CD8-positive, alpha-beta memory T cell (primary cell): Measurements from ENCODE around the gene FOS. TPM values are rescaled to one million over a fixed set of nuclear protein-coding genes. Genes with fewer than 3 reads are reported as not detected.
A peak's percentile ranks its signal among the peaks of the same experiment; 100 is the strongest.

Experiments
- CTCF ChIA-PET: fragments of 350-600 bp; sonication (Branson Sonifier 250); formaldehyde crosslinking; loops from one replicate; lab custom pipeline; 2021; ENCODE audit warnings: antibody characterized with exemption; lab: Charles Lee
- POLR2A ChIA-PET: fragments of 350-600 bp; sonication (Branson Sonifier 250); formaldehyde crosslinking; loops from one replicate; lab custom pipeline; 2021; ENCODE audit warnings: antibody characterized with exemption; lab: Charles Lee
- DNase-seq, 5 donors: peaks; one replicate each; pipeline versions ENCODE4 v3.0.0 to v3.0.0-alpha.2; 2020 to 2022; ENCODE audit warnings: mixed read lengths in 1 of 5
- H3K27ac ChIP-seq: one replicate; pipeline ENCODE4 v1.7.0; 2013; ENCODE audit warnings: low read depth, mild to moderate bottlenecking, low read length, moderate library complexity
- H3K27me3 ChIP-seq: 2 replicates; pipeline ENCODE4 v1.7.0; 2013; ENCODE audit warnings: low read length, mild to moderate bottlenecking; ENCODE audit not compliant: insufficient read depth, poor library complexity, severe bottlenecking
- H3K36me3 ChIP-seq: 2 replicates; pipeline ENCODE4 v1.7.0; 2013; ENCODE audit warnings: mild to moderate bottlenecking, low read length, moderate library complexity; ENCODE audit not compliant: insufficient read depth
- H3K4me1 ChIP-seq: 2 replicates; pipeline ENCODE4 v1.7.0; 2013; ENCODE audit warnings: mild to moderate bottlenecking, low read length, moderate library complexity; ENCODE audit not compliant: insufficient read depth
- H3K4me3 ChIP-seq: 2 replicates; pipeline ENCODE4 v1.7.0; 2013; ENCODE audit warnings: mild to moderate bottlenecking, low read length
- H3K9me3 ChIP-seq: 2 replicates; pipeline ENCODE4 v1.7.0; 2013; ENCODE audit warnings: mild to moderate bottlenecking, low read length
- H3K27ac Mint-ChIP-seq, 8 donors: one replicate each; pipeline ENCODE4 v1.8.0; 2020 to 2021; ENCODE audit warnings: mixed read lengths in 8 of 8, mild to moderate bottlenecking in 6 of 8, inconsistent platforms in 3 of 8, moderate library complexity in 3 of 8
- H3K27me3 Mint-ChIP-seq, 2 donors: one replicate each; pipeline ENCODE4 v1.8.0; 2020 to 2021; ENCODE audit warnings: mixed read lengths in 2 of 2, mild to moderate bottlenecking in 1 of 2, moderate library complexity in 1 of 2
- H3K36me3 Mint-ChIP-seq, 3 donors: one replicate each; pipeline ENCODE4 v1.8.0; 2020 to 2021; ENCODE audit warnings: mixed read lengths in 3 of 3, inconsistent platforms in 1 of 3, mild to moderate bottlenecking in 1 of 3
- H3K4me1 Mint-ChIP-seq, 3 donors: one replicate each; pipeline ENCODE4 v1.8.0; 2020 to 2021; ENCODE audit warnings: mixed read lengths in 3 of 3, inconsistent platforms in 1 of 3, mild to moderate bottlenecking in 1 of 3
- H3K4me3 Mint-ChIP-seq, 7 donors: one replicate each; pipeline ENCODE4 v1.8.0; 2020 to 2021; ENCODE audit warnings: mixed read lengths in 7 of 7, mild to moderate bottlenecking in 6 of 7, moderate library complexity in 4 of 7, inconsistent platforms in 2 of 7
- H3K9me3 Mint-ChIP-seq, 5 donors: one replicate each; pipeline ENCODE4 v1.8.0; 2020 to 2022; ENCODE audit warnings: mixed read lengths in 5 of 5, mild to moderate bottlenecking in 3 of 5, moderate library complexity in 2 of 5, inconsistent platforms in 1 of 5
- polyA plus RNA-seq: library from polyadenylated mRNA; unstranded; fragments of 300-500 nt; fragmentation: Illumina TruSeq; gene quantifications from one replicate; pipeline ENCODE4 v1.2.3, GENCODE V29; 2021
- total RNA-seq, 2 experiments: library from RNA; stranded (reverse); gene quantifications; one replicate each; pipeline ENCODE4 v1.2.3, GENCODE V29; 2021

The FOS gene
- total and polyA plus RNA-seq, 3 experiments from 2014 or later: 15.2 to 768 (median 16.8) TPM

GRCh38 chr14:75328558-75329155, 50.0 kb downstream of the FOS start:
- H3K36me3 Mint-ChIP-seq: no peaks in the 10 kb centered on the region
- ChIA-PET CTCF (interaction anchor here (0.7 to 1.7 kb wide), 3 partner anchors 26 to 232 kb away, joined by 3 to 5 read pairs (median 3); no protein-coding TSS in a partner anchor), POLR2A (no interaction called here)

GRCh38 chr14:75329369-75329768, 50.7 kb downstream of the FOS start:
- POLR2A ChIA-PET: no interaction called here
- H3K4me1 Mint-ChIP-seq: peaks cover 17 to 22% (median 21%) of the 10 kb centered on the region in 3 donors
- H3K27me3 Mint-ChIP-seq: peaks cover 6 to 8% of the 10 kb centered on the region in 2 donors
- Histone ChIP-seq H3K27ac (no peak overlapping the region), H3K9me3 (no peaks in the 10 kb centered on the region), H3K4me1 (peaks cover 8% of the 10 kb centered on the region), H3K36me3 (no peaks in the 10 kb centered on the region), H3K4me3 (no peak overlapping the region), H3K27me3 (no peaks in the 10 kb centered on the region)
- CTCF ChIA-PET: interaction anchor here (0.9 kb wide), 1 partner anchor 27 kb away, joined by 3 read pairs; no protein-coding TSS in a partner anchor
- H3K4me3 Mint-ChIP-seq: no peak overlapping the region
- no peaks in the 10 kb centered on the region for H3K36me3 Mint-ChIP-seq
- peak overlapping the region in 2 of 8 donors; percentile 67 to 75 for H3K27ac Mint-ChIP-seq
- no peak for DNase-seq
- no peaks in the 10 kb centered on the region for H3K9me3 Mint-ChIP-seq

More at GRCh38 chr14:75328558-75329155, 50.0 kb downstream of the FOS start:
- Mint-ChIP-seq H3K27ac (no peak overlapping the region), H3K27me3 (peaks cover 8% of the 10 kb centered on the region in 2 donors), H3K4me1 (peaks cover 12 to 15% (median 13%) of the 10 kb centered on the region in 3 donors), H3K9me3 (no peaks in the 10 kb centered on the region), H3K4me3 (no peak overlapping the region)
- no peak overlapping the region for H3K4me3 ChIP-seq
- no peak overlapping the region for H3K27ac ChIP-seq
- DNase-seq: no peak
- no peaks in the 10 kb centered on the region for H3K36me3 ChIP-seq
- H3K27me3 ChIP-seq: no peaks in the 10 kb centered on the region
- no peaks in the 10 kb centered on the region for H3K9me3 ChIP-seq
- peaks cover 3% of the 10 kb centered on the region for H3K4me1 ChIP-seq

GRCh38 chr14:75331471-75331870, 52.8 kb downstream of the FOS start:
- POLR2A ChIA-PET: no interaction called here
- Histone ChIP-seq H3K36me3 (no peaks in the 10 kb centered on the region), H3K27ac (no peak overlapping the region), H3K27me3 (no peaks in the 10 kb centered on the region), H3K4me1 (peaks cover 16% of the 10 kb centered on the region), H3K4me3 (no peak overlapping the region), H3K9me3 (no peaks in the 10 kb centered on the region)
- peak overlapping the region in 2 of 8 donors; percentile 38 to 84 for H3K27ac Mint-ChIP-seq
- DNase-seq: no peak
- peak overlapping the region in 1 of 7 donors; percentile 41 for H3K4me3 Mint-ChIP-seq
- H3K27me3 Mint-ChIP-seq: peaks cover 4 to 5% of the 10 kb centered on the region in 2 donors
- CTCF ChIA-PET: no interaction called here
- H3K9me3 Mint-ChIP-seq: no peaks in the 10 kb centered on the region
- peaks cover 26 to 34% (median 33%) of the 10 kb centered on the region in 3 donors for H3K4me1 Mint-ChIP-seq
- no peaks in the 10 kb centered on the region for H3K36me3 Mint-ChIP-seq

Other genes with a start within 250 kb of the FOS start
- 10 to 100 TPM; 16.2 to 16.7 TPM for gene MLH3, start 227.4 kb upstream of the FOS start, total RNA-seq
- 10.4 TPM for gene MLH3, start 227.4 kb upstream of the FOS start, polyA plus RNA-seq
- gene ACYP1, start 214.8 kb upstream of the FOS start, total RNA-seq: 10 to 100 TPM; 37.4 to 39.2 TPM
- gene ACYP1, start 214.8 kb upstream of the FOS start, polyA plus RNA-seq: 20.1 TPM
- 1 to 10 TPM in 1 of 2 experiments, under 1 TPM in 1; 0.81 to 2.2 TPM for gene ZC2HC1C, start 209.2 kb upstream of the FOS start, total RNA-seq
- 1.1 TPM for gene ZC2HC1C, start 209.2 kb upstream of the FOS start, polyA plus RNA-seq
- 10 to 100 TPM; 72.2 to 74.0 TPM for gene NEK9, start 151.8 kb upstream of the FOS start, total RNA-seq
- gene NEK9, start 151.8 kb upstream of the FOS start, polyA plus RNA-seq: 18.0 TPM
- 100 to 1,000 TPM; 178 TPM for gene TMED10, start 102.2 kb upstream of the FOS start, total RNA-seq
- gene TMED10, start 102.2 kb upstream of the FOS start, polyA plus RNA-seq: 321 TPM
- under 1 TPM; 0.24 to 0.53 TPM for gene JDP2, start 149.2 kb downstream of the FOS start, total RNA-seq
- not detected for gene JDP2, start 149.2 kb downstream of the FOS start, polyA plus RNA-seq
- gene BATF, start 243.6 kb downstream of the FOS start, total RNA-seq: 100 to 1,000 TPM; 165 to 172 TPM
- gene BATF, start 243.6 kb downstream of the FOS start, polyA plus RNA-seq: 60.4 TPM